C1 segment of cervical spinal cord (tissue), 14 donors: Measurements from ENCODE around the gene MSI2.

Experiments
- DNase-seq, 14 donors: peaks; one replicate each; lab custom pipeline; 2025; lab: John Stamatoyannopoulos, UW

MSI2 gene

GRCh38 chr17:57477522-57478362 is 221.4 kb downstream of the MSI2 start:
- DNase-seq, result peak in 1 of 14 donors; percentile 44

GRCh38 chr17:57478478-57479250 is 222.3 kb downstream of the MSI2 start:
- DNase-seq, result no peak

- peak in 1 of 14 donors; percentile 44 for DNase-seq
These were observed 224.3 kb downstream of the MSI2 start for GRCh38 chr17:57480438-57481196.

GRCh38 chr17:57481910-57482391 is 225.6 kb downstream of the MSI2 start:
- DNase-seq, result no peak

- DNase-seq, result no peak
These were observed 226.3 kb downstream of the MSI2 start for GRCh38 chr17:57482657-57483056.

- DNase-seq, result no peak
These were observed 227.9 kb downstream of the MSI2 start for GRCh38 chr17:57484081-57484666.

- no peak for DNase-seq
These were observed 228.7 kb downstream of the MSI2 start for GRCh38 chr17:57484826-57485565.

GRCh38 chr17:57485566-57485865 is 229.2 kb downstream of the MSI2 start:
- no peak for DNase-seq

GRCh38 chr17:57485916-57486881 is 229.9 kb downstream of the MSI2 start:
- no peak for DNase-seq

GRCh38 chr17:57486882-57487301 is 230.6 kb downstream of the MSI2 start:
- peak in 9 of 14 donors; percentile 19 to 87 (median 50) for DNase-seq

- peak in 1 of 14 donors; percentile 23 for DNase-seq
These were observed 231.2 kb downstream of the MSI2 start for GRCh38 chr17:57487573-57487972.

- peak in 1 of 14 donors; percentile 59 for DNase-seq
These were observed 232.5 kb downstream of the MSI2 start for GRCh38 chr17:57488856-57489255.

- DNase-seq, result peak in 1 of 14 donors; percentile 70
These were observed 233.0 kb downstream of the MSI2 start for GRCh38 chr17:57489321-57489720.

- no peak for DNase-seq
These were observed 234.0 kb downstream of the MSI2 start for GRCh38 chr17:57490111-57490845.

GRCh38 chr17:57490890-57491289 is 234.6 kb downstream of the MSI2 start:
- DNase-seq, result peak in 1 of 14 donors; percentile 20

GRCh38 chr17:57493171-57493570 is 236.8 kb downstream of the MSI2 start:
- no peak for DNase-seq

- no peak for DNase-seq
These were observed 237.3 kb downstream of the MSI2 start for GRCh38 chr17:57493625-57494024.

GRCh38 chr17:57494443-57494842 is 238.1 kb downstream of the MSI2 start:
- DNase-seq, result no peak

GRCh38 chr17:57495771-57496170 is 239.4 kb downstream of the MSI2 start:
- DNase-seq, result no peak
